ENCODE results near the gene HIGD1A. TPM values are rescaled to one million over a fixed set of nuclear protein-coding genes. Genes with fewer than 3 reads are reported as not detected.

The HIGD1A gene
- total and polyA plus RNA-seq, 10 of the 15 experiments (the other 5 are each of a cell fraction or from before 2014, with no cell fraction given): 73.9 to 487 (median 175) TPM

- no peak for TF ChIP-seq RBBP5 (conservative IDR thresholded peaks at IDR 0.05)
- peak; percentile 38 for TF ChIP-seq SIX5 (IDR thresholded peaks at IDR 0.05; ENCODE audit: low read depth, low read length, severe bottlenecking)
- no peak for TF ChIP-seq YBX1 (IDR thresholded peaks at IDR 0.05)
- TF ChIP-seq TAF1 (IDR thresholded peaks at IDR 0.05; ENCODE audit: borderline replicate concordance, low read depth, low read length): peak; percentile 90
- no peak for TF ChIP-seq CEBPB (IDR thresholded peaks at IDR 0.05; ENCODE audit: borderline replicate concordance in 1 of 2, low read depth in 2 of 2, low read length in 2 of 2)
- no peak for TF ChIP-seq ZZZ3 (IDR thresholded peaks at IDR 0.05; ENCODE audit: control insufficient read depth, insufficient read length, low read depth)
- TF ChIP-seq ETV6 (conservative IDR thresholded peaks at IDR 0.05 in 1 of 2, IDR thresholded peaks at IDR 0.05 in 1 of 2; ENCODE audit: borderline replicate concordance in 1 of 2, low read depth in 1 of 2): no peak
- peak; percentile 80 for TF ChIP-seq LARP7 (IDR thresholded peaks at IDR 0.05)
- TF ChIP-seq POLR2AphosphoS2 (IDR thresholded peaks at IDR 0.05; ENCODE audit: low read depth, low read length): peak; percentile 57; the same call in 1 of the 2 replicates
- TF ChIP-seq SMAD5 (IDR thresholded peaks at IDR 0.05; ENCODE audit: low read depth): peak; percentile 56; the same call in 1 of the 2 replicates
- 0 out of 2 replicates have a peak, but pooled peaks have one; percentile 39 for TF ChIP-seq ESRRA (IDR thresholded peaks at IDR 0.05; ENCODE audit: low read length)
- TF ChIP-seq BMI1 (IDR thresholded peaks at IDR 0.05; ENCODE audit: borderline replicate concordance): peak; percentile 98
- no peak for TF ChIP-seq MEF2A (IDR thresholded peaks at IDR 0.05; ENCODE audit: insufficient read depth, low read depth, low read length)
- peak; percentile 63 for TF ChIP-seq HCFC1 (IDR thresholded peaks at IDR 0.05; ENCODE audit: low read length)
- no peak for TF ChIP-seq MTA2 (IDR thresholded peaks at IDR 0.05; ENCODE audit: low read depth)
- 0 out of 2 replicates have a peak, but pooled peaks have one; percentile 21 for TF ChIP-seq RB1 (IDR thresholded peaks at IDR 0.05; ENCODE audit: borderline replicate concordance)
- 0 out of 3 replicates have a peak, but pooled peaks of 1 of the 2 experiments have one; percentile 35 for TF ChIP-seq EGR1 (IDR thresholded peaks at IDR 0.05; ENCODE audit: borderline replicate concordance in 1 of 2, low read depth in 2 of 2, low read length in 2 of 2)
- TF ChIP-seq HDAC2 (IDR thresholded peaks at IDR 0.05): 0 out of 2 replicates have a peak, but pooled peaks have one; percentile 58
- TF ChIP-seq ATF7 (IDR thresholded peaks at IDR 0.05; ENCODE audit: low read depth): peak; percentile 81
Observed at GRCh38 chr3:42772670-42773408, 31.5 kb downstream of the HIGD1A start, which contains the start of gene CCDC13 (continued).

Data from GM12878 (cell line).